ENCODE data around the gene SWI5. TPM values are rescaled to one million over a fixed set of nuclear protein-coding genes. Genes with fewer than 3 reads are reported as not detected.

Gene SWI5
- total and polyA plus RNA-seq, 2 donors (not counting 1 experiment from before 2014, with no cell fraction given), result 35.7 to 46.7 TPM

DNA sequence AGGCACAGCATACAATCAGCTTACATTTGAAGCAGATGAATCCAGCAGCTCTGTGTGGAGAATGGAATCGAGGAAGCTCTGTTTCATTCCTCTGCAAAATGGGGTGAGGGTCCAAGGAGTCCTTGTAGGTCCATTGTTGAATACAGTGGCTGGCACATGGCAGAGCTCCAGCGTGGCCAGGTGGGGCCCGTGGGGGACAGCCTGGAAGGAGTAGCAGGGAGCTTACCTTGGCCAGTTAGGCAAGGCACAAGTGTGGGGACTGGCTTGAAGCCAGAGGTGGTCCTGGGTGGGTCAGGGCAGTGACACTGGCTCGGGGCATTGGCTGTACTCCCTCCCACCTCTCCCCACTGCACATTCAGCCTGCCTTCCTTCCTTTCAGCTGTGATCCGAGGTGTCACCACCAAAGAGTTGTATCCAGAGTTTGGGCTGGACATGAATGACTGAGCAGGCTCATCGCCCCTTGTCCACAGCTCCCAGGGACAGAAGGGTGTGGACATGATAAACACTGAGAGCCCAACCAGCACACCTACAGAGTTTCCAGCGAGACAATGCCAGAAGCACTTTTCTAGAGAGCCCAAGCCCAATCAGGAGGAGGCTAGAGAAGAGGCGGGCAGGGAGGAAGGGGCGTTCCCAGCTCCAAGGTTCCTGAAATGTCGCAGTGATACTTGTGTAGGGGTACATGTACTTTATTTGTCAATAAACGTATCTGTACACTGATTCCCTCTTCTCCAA is 12.4 kb downstream of the SWI5 start:
- TF ChIP-seq EZH2 (IDR thresholded peaks at IDR 0.05; ENCODE audit: low read length, missing control alignments), result no peak
- TF ChIP-seq, protein P1, sequence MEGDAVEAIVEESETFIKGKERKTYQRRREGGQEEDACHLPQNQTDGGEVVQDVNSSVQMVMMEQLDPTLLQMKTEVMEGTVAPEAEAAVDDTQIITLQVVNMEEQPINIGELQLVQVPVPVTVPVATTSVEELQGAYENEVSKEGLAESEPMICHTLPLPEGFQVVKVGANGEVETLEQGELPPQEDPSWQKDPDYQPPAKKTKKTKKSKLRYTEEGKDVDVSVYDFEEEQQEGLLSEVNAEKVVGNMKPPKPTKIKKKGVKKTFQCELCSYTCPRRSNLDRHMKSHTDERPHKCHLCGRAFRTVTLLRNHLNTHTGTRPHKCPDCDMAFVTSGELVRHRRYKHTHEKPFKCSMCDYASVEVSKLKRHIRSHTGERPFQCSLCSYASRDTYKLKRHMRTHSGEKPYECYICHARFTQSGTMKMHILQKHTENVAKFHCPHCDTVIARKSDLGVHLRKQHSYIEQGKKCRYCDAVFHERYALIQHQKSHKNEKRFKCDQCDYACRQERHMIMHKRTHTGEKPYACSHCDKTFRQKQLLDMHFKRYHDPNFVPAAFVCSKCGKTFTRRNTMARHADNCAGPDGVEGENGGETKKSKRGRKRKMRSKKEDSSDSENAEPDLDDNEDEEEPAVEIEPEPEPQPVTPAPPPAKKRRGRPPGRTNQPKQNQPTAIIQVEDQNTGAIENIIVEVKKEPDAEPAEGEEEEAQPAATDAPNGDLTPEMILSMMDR (conservative IDR thresholded peaks at IDR 0.05 in 1 of 2, IDR thresholded peaks at IDR 0.05 in 1 of 2; ENCODE audit: low read depth in 1 of 2, low read length in 2 of 2), result no peak
- no peak for DNase-seq (ENCODE audit: low read depth in 2 of 2)
- no peak overlapping the region for H3K9ac ChIP-seq (ENCODE audit: insufficient read depth, low read length)

DNA sequence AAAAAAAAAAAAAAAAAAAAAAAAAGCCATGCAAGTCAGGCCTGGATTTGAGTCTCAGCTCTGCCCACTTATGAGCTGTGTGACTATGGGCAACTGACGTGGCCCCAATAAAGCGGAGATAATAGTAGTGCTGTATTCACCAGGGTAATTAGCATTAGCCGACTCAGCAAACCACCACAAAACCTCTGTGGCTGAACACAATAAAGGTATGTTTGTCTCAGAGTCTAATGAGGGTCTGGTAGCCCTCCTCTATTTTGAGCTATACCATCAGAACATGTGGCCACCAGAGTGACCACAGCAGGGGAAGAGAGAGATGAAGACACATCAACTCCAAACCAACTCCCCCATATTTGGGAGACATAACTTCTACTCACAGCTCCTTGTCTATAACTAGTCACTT is 15.9 kb downstream of the SWI5 start:
- no peak overlapping the region for H3K27ac ChIP-seq (ENCODE audit: insufficient read depth, low read length)
- H3K36me3 ChIP-seq (ENCODE audit: control insufficient read depth, insufficient read depth, low read length), result peaks cover 3% of the 10 kb centered on the region
- no peak overlapping the region for H3K4me3 ChIP-seq (replicated peaks in 1 of 4; ENCODE audit: control extremely low read depth in 1 of 4, insufficient read depth in 1 of 4, low read depth in 3 of 4, low read length in 4 of 4)
- no peaks in the 10 kb centered on the region for H3K27me3 ChIP-seq (ENCODE audit: control insufficient read depth, insufficient read depth, low read length)
- no peak overlapping the region for H2AFZ ChIP-seq (ENCODE audit: low read length)
- H3K4me1 ChIP-seq (ENCODE audit: control insufficient read depth, extremely low read depth, insufficient read depth, low read length), result peaks cover 6% of the 10 kb centered on the region
- no peak overlapping the region for H3K9ac ChIP-seq (ENCODE audit: insufficient read depth, low read length)
- H3K4me2 ChIP-seq (ENCODE audit: extremely low read depth, insufficient read depth, low read length), result no peak overlapping the region
- TF ChIP-seq EZH2 (IDR thresholded peaks at IDR 0.05; ENCODE audit: low read length, missing control alignments), result no peak
- TF ChIP-seq, protein P1 (conservative IDR thresholded peaks at IDR 0.05 in 1 of 2, IDR thresholded peaks at IDR 0.05 in 1 of 2; ENCODE audit: low read depth in 1 of 2, low read length in 2 of 2), result no peak
- H3K9me3 ChIP-seq (ENCODE audit: control insufficient read depth, insufficient read depth, low read depth, low read length), result no peaks in the 10 kb centered on the region
- H3K79me2 ChIP-seq (ENCODE audit: control insufficient read depth, insufficient read depth, low read length), result no peaks in the 10 kb centered on the region
- DNase-seq (ENCODE audit: low read depth in 2 of 2), result no peak
- H4K20me1 ChIP-seq (ENCODE audit: control insufficient read depth, extremely low read depth, insufficient read depth, low read length), result no peaks in the 10 kb centered on the region

More for the DNA sequence above, 12.4 kb downstream of the SWI5 start:
- H3K36me3 ChIP-seq (ENCODE audit: control insufficient read depth, insufficient read depth, low read length), result peaks cover 11% of the 10 kb centered on the region
- H3K79me2 ChIP-seq (ENCODE audit: control insufficient read depth, insufficient read depth, low read length), result no peaks in the 10 kb centered on the region
- no peak overlapping the region for H3K4me3 ChIP-seq (replicated peaks in 1 of 4; ENCODE audit: control extremely low read depth in 1 of 4, insufficient read depth in 1 of 4, low read depth in 3 of 4, low read length in 4 of 4)
- H2AFZ ChIP-seq (ENCODE audit: low read length), result no peak overlapping the region
- no peaks in the 10 kb centered on the region for H3K4me1 ChIP-seq (ENCODE audit: control insufficient read depth, extremely low read depth, insufficient read depth, low read length)
- no peaks in the 10 kb centered on the region for H4K20me1 ChIP-seq (ENCODE audit: control insufficient read depth, extremely low read depth, insufficient read depth, low read length)
- H3K27me3 ChIP-seq (ENCODE audit: control insufficient read depth, insufficient read depth, low read length), result no peaks in the 10 kb centered on the region
- no peak overlapping the region for H3K4me2 ChIP-seq (ENCODE audit: extremely low read depth, insufficient read depth, low read length)
- H3K9me3 ChIP-seq (ENCODE audit: control insufficient read depth, insufficient read depth, low read depth, low read length), result no peaks in the 10 kb centered on the region
- H3K27ac ChIP-seq (ENCODE audit: insufficient read depth, low read length), result no peak overlapping the region

DNA sequence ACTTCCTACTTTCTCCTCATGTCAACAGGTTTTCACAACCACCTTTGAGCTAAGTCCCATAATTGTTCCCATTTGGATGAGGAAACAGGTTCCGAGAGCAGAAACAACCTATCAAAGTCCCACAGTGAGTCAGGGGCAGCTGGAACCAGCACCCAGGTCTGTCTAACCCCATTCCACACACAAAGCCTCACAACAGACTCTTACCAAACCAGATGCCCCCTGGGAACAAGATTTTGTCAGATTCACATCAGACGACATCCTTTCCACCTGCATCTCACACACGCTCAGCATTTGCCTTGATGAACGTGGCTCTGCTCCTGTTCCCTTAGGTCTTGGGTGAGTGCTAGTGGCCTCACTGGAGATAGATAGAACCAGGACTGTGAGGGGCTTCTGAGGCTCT is 17.0 kb downstream of the SWI5 start:
- no peak overlapping the region for H3K9ac ChIP-seq (ENCODE audit: insufficient read depth, low read length)
- no peaks in the 10 kb centered on the region for H3K79me2 ChIP-seq (ENCODE audit: control insufficient read depth, insufficient read depth, low read length)
- H3K9me3 ChIP-seq (ENCODE audit: control insufficient read depth, insufficient read depth, low read depth, low read length), result no peaks in the 10 kb centered on the region
- peaks cover 6% of the 10 kb centered on the region for H3K4me1 ChIP-seq (ENCODE audit: control insufficient read depth, extremely low read depth, insufficient read depth, low read length)
- no peaks in the 10 kb centered on the region for H4K20me1 ChIP-seq (ENCODE audit: control insufficient read depth, extremely low read depth, insufficient read depth, low read length)
- no peak overlapping the region for H3K27ac ChIP-seq (ENCODE audit: insufficient read depth, low read length)
- no peaks in the 10 kb centered on the region for H3K27me3 ChIP-seq (ENCODE audit: control insufficient read depth, insufficient read depth, low read length)
- TF ChIP-seq EZH2 (IDR thresholded peaks at IDR 0.05; ENCODE audit: low read length, missing control alignments), result no peak
- TF ChIP-seq, protein P1 (conservative IDR thresholded peaks at IDR 0.05 in 1 of 2, IDR thresholded peaks at IDR 0.05 in 1 of 2; ENCODE audit: low read depth in 1 of 2, low read length in 2 of 2), result no peak
- H3K4me2 ChIP-seq (ENCODE audit: extremely low read depth, insufficient read depth, low read length), result no peak overlapping the region
- peaks cover 3% of the 10 kb centered on the region for H3K36me3 ChIP-seq (ENCODE audit: control insufficient read depth, insufficient read depth, low read length)
- DNase-seq (ENCODE audit: low read depth in 2 of 2), result no peak
- no peak overlapping the region for H2AFZ ChIP-seq (ENCODE audit: low read length)
- H3K4me3 ChIP-seq (replicated peaks in 1 of 4; ENCODE audit: control extremely low read depth in 1 of 4, insufficient read depth in 1 of 4, low read depth in 3 of 4, low read length in 4 of 4), result no peak overlapping the region
